RWPE1 (cell line): ENCODE measurements around the gene MTHFS.
"Not testable (repeated sequence)": the region's sequence is repeated elsewhere in the genome, so short reads cannot be mapped to it uniquely, and the experiment has no call there.

Experiments used
- CTCF ChIA-PET: fragments of 350-600 bp; sonication (Branson Sonifier 250); formaldehyde crosslinking; extraction: SDS; loops from one replicate; lab custom pipeline; 2021; lab: Yijun Ruan, JAX
- POLR2A ChIA-PET: fragments of 400-600 bp; formaldehyde crosslinking; extraction: SDS; loops from one replicate; lab custom pipeline; 2020; ENCODE audit warnings: antibody characterized with exemption; ENCODE audit not compliant: low non-redundant PET; lab: Yijun Ruan, JAX
- DNase-seq: peaks from one replicate; pipeline ENCODE4 v3.0.0; 2012; ENCODE audit warnings: low spot score
- H3K27ac ChIP-seq: fragments of 450-650 bp; 2 replicates; pipeline ENCODE4 v1.5.1; 2017
- TF ChIP-seq, protein P1 (sequence below): fragments of 450-650 bp; conservative IDR thresholded peaks from 2 replicates; pipeline ENCODE4 v1.5.1; 2017; ENCODE audit warnings: low read depth, mild to moderate bottlenecking

The MTHFS gene

DNA sequence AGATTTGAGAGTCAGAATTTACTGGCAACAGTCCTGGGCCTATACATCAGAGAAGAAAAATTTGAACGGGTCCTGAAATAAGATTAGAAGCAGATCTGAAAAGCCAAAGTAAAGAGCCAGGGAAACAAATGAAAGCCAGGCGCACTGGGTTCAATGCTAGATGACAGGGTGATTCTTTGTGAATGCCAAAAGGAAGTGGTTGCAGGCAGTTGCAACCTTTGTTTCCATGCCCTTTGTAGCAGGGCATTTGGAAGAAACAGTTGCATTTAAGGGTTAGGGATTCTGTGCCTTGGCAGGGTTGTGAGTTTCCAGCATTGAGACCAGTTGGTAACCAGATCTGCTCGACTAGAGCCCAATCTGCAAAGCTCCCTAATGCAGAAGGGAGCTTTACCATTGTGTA is 36.4 kb upstream of the MTHFS start:
- H3K27ac ChIP-seq = no peak overlapping the region
- TF ChIP-seq, protein P1, sequence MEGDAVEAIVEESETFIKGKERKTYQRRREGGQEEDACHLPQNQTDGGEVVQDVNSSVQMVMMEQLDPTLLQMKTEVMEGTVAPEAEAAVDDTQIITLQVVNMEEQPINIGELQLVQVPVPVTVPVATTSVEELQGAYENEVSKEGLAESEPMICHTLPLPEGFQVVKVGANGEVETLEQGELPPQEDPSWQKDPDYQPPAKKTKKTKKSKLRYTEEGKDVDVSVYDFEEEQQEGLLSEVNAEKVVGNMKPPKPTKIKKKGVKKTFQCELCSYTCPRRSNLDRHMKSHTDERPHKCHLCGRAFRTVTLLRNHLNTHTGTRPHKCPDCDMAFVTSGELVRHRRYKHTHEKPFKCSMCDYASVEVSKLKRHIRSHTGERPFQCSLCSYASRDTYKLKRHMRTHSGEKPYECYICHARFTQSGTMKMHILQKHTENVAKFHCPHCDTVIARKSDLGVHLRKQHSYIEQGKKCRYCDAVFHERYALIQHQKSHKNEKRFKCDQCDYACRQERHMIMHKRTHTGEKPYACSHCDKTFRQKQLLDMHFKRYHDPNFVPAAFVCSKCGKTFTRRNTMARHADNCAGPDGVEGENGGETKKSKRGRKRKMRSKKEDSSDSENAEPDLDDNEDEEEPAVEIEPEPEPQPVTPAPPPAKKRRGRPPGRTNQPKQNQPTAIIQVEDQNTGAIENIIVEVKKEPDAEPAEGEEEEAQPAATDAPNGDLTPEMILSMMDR = no peak
- ChIA-PET CTCF (interaction anchor here (0.6 kb wide), 1 partner anchor 593 kb away, joined by 3 read pairs; no protein-coding TSS in a partner anchor), POLR2A (no interaction called here)
- no peak for DNase-seq

DNA sequence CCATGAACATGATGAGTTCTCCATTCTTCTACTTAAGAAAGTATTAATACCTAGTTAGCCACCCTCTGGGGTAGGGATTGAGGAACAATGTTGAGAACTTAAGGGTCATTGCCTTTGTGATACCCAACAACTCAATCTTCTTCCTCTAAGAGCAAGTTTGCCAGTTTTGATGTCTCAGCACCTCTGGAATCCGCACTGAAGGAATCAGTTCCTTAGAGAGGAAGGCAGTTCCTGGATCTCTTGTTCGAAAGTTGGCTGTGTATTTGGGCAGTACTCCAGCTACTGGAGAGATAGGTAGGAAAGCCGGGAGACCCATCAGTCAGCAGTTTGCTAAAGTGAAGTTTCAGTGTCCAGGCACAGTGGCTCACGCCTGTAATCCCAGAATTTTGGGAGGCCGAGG is 35.6 kb upstream of the MTHFS start:
- ChIA-PET CTCF (no interaction called here), POLR2A (no interaction called here)
- TF ChIP-seq, protein P1 = no peak
- H3K27ac ChIP-seq = no peak overlapping the region
- no peak for DNase-seq

DNA sequence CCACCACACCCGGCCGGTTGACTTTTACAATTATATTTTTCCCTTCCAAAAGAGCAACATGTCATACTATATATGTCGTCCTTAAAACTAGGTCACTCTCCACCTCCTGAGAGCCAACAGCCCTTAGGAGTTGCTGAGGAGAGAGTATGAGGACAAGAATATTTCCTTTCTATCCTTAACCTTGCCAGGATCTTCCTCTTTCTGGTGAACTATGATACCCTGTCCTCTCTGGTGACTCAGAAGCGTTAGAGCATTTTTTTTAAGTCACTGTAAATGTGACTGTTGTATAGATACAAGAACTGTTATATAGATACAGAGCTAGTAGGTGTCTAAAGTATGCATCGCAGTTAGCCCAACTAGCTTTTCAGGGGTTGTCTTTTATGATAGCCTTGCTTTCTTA is 33.7 kb upstream of the MTHFS start:
- no peak overlapping the region for H3K27ac ChIP-seq
- ChIA-PET CTCF (no interaction called here), POLR2A (no interaction called here)
- TF ChIP-seq, protein P1 = no peak
- DNase-seq = no peak

DNA sequence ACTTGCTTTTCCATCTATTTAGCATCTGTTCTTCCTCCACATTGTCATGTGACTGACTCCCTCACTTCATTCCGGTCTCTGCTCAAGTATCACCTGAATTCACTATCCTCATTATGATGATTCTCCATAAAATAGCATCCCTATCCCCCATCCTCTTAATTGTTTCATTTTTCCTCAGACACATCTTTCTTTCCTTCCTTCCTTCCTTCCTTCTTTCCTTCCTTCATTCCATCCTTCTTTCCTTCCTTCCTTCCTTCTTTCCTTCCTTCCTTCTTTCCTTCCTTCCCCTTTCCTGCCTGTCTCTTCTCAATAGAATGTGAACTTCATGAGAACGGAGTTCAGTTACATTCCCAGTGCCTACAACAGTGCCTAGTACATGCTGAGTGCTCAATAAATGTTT is 32.6 kb upstream of the MTHFS start:
- TF ChIP-seq, protein P1 = no peak
- CTCF ChIA-PET = no interaction called here
- H3K27ac ChIP-seq = no peak overlapping the region
- POLR2A ChIA-PET = no interaction called here
- no peak for DNase-seq

DNA sequence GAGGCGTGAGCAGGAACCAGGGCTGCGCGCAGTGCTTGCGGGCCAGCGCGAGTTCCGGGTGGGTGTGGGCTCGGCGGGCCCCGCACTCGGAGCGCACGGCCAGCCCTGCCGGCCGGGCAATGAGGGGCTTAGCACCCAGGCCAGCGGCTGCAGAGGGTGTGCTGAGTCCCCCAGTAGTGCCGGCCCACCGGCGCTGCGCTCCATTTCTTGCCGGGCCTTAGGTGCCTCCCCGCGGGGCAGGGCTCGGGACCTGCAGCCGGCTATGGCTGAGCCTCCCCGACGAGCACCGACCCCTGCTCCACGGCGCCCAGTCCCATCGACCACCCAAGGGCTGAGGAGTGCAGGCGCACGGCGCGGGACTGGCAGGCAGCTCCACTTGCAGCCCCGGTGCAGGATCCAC is 29.3 kb upstream of the MTHFS start:
- DNase-seq, H3K27ac ChIP-seq, POLR2A ChIA-PET: not testable (repeated sequence)
- CTCF ChIA-PET = interaction anchor here (0.6 kb wide), 1 partner anchor 23 kb away, joined by 3 read pairs; no protein-coding TSS in a partner anchor

DNA sequence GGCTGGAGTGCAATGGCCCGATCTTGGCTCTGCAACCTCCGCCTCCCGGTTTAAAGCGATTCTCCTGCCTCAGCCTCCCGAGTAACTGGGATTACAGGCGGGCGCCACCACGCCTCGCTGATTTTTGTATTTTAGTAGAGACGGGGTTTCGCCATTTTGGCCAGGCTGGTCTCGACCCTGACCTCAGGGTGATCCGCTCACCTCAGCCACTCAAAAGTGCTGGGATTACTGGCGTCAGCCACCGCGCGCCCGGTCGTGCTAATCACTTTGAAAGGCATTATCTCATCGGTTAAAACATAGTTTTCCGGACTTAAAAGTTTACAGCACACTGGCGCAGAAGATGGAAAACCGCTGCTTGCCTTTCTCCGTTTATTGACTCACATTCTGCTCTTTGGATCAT is 27.6 kb upstream of the MTHFS start:
- H3K27ac ChIP-seq = peak overlapping the region; percentile 96
- POLR2A ChIA-PET = no interaction called here
- no peak for DNase-seq
- TF ChIP-seq, protein P1 = no peak
- CTCF ChIA-PET = no interaction called here

DNA sequence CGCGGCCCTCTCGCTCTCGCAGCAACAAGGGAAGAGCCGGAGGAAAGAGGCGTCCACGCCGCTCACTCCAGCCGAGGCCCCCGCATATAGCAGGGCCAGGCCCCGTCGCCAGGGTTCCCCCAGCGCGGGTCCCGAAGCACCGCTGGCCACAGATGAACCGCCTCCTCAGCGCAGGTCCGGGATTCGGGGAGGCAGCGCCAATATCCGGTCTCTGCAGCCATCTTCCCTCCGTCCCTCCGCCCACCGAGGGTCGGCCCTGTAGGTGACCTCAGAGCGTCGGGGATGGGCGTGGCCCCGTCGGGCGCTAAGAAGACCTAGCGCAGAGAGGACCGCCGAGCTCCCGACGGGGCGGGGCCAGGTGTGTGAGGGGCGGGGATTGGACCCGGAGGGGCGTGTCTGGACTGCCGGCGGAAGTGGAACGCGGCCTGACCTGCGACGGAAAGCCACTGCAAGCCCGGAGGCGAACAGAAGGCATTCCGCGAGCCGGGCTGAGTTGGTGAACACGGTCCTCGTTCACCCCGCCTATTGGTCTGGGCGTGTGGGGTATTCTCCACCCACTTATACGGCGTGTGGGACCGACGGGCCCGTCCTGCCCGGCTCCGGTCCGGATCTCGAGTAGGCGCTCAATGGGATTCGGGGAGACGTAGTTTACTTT is 26.8 kb upstream of the MTHFS start:
- ChIA-PET CTCF (interaction anchor here (0.7 kb wide), 1 partner anchor 36 kb away, joined by 6 read pairs; no protein-coding TSS in a partner anchor), POLR2A (interaction anchor here (0.6 to 1.0 kb wide), 2 partner anchors 135 to 214 kb away, joined by 3 to 8 read pairs; no protein-coding TSS in a partner anchor)
- H3K27ac ChIP-seq = peak overlapping the region; percentile 96

More for the DNA sequence above, 26.8 kb upstream of the MTHFS start:
- TF ChIP-seq, protein P1 = no peak
- DNase-seq = peak; percentile 98
